Epidermal melanocyte (primary cell): ENCODE data around the gene RPS19.
"Not testable (repeated sequence)": the region's sequence is repeated elsewhere in the genome, so short reads cannot be mapped to it uniquely, and the experiment has no call there.

Experiments
- DNase-seq: peaks from one replicate; pipeline ENCODE4 v3.0.0; 2011; ENCODE audit warnings: low spot score; ENCODE audit not compliant: insufficient read length

The RPS19 gene

GRCh38 chr19:41912899-41913537 is 53.0 kb downstream of the RPS19 start:
- no peak for DNase-seq

DNA sequence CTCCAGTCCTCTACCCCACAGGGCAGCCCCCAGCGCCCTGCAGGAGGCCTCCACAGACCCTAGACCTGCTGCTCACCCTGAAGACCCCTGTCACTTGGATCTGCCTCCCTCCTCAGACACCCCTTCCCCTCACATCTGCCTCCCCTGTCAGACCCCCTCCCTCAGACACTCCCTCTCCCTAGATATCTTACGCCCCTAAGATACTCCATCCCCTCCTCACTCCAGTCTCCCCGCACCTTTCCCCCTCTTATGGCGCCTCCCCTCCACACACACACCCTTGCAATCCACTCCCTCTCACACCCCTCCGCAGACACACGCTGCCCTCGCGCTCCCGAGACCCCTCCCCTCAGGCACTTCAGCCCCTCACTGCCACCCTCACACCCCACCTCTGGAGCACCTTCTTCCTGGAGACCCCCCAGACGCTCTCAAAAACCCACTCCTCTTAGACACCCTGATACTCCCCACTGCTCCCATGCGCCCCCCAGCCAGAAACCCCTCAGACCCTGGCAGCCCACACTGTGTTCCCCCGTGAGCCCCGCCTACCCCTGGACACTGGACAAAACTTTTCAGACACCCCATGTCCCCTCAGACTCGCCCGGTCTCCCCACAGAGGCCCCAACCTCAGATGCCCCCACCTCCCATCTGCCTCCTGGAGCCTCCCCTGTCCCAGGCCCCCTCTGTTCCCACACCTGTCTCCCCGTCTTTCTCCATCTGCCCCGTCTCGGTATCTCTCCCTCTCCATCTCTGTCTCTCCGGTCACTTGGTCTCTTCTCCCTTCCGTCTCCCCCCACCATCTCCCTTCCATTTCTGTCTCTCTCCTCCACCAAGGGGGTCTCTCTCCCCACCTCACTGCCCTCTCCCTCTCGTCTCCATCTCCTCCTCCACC is 53.7 kb downstream of the RPS19 start:
- DNase-seq: no peak

GRCh38 chr19:41914424-41914834 is 54.4 kb downstream of the RPS19 start:
- DNase-seq: not testable (repeated sequence)

GRCh38 chr19:41915021-41915775 is 55.1 kb downstream of the RPS19 start:
- no peak for DNase-seq

DNA sequence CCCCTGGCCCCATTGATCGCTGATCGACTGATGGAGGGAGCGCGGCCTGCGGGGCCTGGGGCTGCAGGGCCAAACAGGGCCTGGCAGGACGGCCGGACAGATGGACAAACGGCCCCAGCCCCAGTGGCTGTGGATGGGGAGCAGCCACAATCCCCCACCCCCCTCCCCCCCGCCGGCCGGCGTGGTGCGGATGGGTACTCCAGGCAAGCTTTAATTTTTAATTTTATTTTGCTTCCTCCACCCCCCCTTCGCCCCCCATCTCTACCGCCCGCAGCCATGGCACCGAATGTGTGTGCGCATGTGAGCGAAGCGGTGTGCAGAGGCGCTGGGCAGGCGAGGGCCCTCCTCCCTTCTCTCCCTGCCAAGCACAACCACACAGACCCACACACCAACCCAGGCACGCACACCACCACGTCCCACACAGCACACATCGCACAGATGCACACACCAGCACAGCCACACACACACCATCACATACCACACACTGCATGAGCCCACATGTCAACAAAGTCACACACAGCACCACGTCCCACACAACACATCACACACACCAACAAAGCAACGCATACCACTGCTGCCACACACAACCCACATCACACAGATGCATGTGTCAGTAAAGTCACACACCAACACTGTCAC is 55.8 kb downstream of the RPS19 start:
- no peak for DNase-seq

DNA sequence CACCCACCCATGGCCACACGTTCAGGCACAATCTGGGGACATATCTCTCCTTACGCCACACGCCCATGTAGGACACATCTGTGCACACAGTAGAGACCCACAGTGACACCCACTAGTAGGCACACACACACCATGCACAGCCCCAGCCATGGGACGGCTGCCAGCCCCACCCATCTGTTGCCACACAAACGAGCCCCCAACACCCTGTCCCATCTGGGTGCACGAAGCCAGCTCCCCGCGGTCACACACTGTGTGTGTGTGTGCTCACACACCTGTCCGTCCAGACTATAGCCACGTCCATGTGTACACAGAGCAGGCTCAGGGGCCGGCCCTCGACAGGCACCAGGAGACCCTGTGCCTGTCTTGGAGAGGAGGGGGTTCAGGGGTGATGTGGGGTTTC is 57.6 kb downstream of the RPS19 start:
- no peak for DNase-seq

DNA sequence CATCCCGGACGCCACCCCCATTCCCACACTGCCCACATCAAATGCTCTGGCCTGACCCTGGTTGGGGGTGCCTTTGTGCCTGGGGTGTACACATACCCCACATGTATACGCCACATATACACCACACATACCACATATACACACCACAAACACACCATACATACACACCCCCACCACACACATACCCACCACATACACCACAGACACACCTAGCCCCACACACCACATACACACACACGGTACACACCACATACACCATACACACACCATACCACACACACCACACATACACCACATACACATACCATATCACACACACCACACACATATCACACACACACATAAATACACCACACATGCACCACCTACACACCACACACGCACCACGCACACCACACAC is 58.0 kb downstream of the RPS19 start:
- DNase-seq: no peak

DNA sequence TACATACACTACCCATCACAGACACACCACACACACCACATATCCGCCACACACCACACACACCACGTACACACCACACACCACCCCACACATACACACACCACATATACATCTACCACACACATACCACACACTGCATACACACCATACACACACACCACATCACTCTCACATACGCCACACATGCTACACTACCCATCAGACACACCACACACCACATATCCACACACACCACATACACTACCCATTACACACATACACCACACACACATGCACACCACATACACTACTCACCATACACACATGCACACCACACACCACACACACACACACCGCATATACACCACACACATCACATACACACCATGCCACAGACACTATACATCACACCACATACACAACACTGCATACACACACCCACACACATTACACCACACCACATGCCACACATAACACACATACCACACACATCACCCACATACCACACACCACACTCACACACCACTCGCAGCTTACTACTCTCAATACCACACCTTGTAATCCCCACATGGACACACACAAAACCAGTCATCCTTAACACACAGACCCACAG is 58.7 kb downstream of the RPS19 start:
- no peak for DNase-seq

DNA sequence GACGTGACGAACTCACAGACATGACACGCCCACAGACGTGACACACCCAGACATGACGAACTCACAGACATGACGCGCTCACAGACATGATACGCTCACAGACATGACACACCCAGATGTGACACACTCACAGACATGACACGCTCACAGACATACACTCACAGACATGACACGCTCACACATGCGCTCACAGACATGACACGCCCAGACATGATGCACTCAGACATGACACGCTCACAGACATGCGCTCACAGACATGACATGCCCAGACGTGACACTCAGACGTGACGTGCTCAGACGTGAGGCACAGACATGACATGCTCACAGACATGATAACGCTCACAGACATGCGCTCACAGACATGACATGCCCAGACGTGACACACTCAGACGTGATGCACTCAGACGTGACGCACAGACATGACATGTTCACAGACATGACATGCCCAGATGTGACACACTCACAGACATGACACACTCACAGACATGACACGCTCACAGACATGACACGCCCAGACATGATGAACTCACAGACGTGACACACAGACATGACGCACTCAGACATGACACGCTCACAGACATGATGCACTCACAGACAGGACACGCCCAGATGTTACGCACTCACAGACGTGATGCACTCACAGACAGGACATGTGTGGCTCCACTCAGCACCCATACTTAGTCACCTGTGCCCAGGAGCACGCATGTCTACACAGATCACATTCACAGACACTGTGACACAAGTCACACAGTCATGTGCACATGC is 60.1 kb downstream of the RPS19 start:
- DNase-seq: no peak

DNA sequence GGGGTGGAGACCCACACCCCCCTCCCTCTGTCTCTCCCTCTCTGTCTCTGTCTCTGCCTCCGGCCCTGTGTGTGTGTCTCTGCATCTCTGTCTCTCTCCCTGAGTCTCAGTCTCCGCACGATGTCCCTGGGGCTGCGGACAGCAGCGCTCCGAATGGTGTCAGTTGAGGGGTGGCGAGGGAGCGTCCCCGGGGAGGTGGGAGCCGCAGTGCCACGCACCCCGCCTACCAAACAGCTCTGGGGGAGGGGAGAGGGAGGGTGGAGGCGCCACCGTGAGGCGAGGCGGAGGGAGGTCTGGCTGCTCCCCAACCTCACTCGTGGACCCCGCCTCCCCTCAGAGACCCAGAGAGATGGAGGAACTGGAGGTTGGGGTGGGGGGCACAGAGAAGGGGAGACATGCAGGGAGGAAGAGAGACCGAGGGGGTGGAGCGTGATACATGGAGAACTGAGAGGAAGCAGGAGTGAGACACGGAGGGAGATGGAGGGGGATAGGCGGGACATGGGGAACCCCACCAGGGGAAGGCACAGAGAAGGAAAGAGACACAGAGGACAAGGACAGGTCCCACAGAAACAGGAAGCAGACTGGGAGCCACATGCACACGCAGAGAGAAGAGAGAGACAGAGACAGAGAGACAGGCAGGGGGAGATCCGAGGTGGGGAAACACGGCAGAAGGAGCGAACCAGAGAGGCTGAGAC is 61.0 kb downstream of the RPS19 start:
- no peak for DNase-seq

DNA sequence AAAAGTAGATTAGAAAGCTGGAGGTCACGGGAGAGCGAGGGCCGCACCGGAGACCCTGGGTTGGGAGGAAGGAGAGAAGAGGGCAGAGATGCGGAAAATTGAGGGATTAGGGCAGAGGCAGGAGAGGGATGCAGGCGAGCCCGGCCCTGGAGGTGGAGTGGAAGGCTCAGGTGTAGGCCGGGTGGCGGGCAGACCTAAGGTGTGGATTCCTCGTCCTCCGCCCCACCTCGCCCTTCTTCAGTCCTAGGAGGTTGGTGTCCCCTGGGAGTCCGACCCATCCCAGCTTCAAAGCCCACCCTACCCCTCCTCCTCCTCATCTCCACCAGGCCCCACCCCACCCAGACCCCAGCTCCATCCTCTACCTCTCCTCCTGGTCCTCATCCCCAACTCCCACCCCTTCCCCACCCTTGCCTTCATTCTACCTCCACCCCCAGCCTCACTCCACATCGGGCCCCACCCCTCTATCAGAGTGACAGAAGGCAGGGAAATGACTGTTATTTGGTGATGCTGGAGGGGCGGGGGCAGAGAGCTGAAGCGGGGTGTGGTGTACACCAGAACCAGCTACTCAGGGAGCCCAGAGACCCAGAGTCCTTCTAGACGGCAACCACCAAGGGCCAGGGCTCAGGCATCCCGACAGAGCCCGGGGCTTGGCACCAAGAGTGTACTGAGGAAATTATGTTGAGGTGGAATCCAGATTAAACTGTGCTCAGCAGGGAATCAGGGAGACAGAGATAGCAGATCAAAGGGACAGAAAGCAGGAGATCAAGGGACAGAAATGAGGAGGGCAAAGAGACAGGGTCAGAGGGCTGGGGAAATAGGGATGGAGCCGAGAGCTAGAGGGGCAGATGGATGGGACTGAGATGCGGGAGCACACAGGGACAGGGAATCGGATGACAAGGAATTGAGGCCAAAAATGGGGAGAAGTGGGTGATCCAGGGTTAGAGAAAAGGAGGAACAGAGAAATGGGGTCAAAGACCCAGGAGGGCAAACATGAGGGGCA is 61.8 kb downstream of the RPS19 start:
- DNase-seq: no peak
